Gastroesophageal sphincter (tissue), 3 donors: ENCODE measurements around the gene MINDY2.

Experiments
- CTCF ChIP-seq, 4 experiments: fragments of 200-600 bp in 2 of 4; fragments of 450-650 bp in 2 of 4; sonication (generic) in 1 of 4; IDR thresholded peaks; one replicate each; pipeline ENCODE4 v1.5.1; 2017 to 2019; ENCODE audit warnings: antibody characterized with exemption in 4 of 4, mild to moderate bottlenecking in 2 of 4, moderate library complexity in 2 of 4
- EP300 ChIP-seq: sonication (generic); formaldehyde crosslinking; IDR thresholded peaks from one replicate; pipeline ENCODE4 v1.6.1; 2017; ENCODE audit warnings: antibody characterized with exemption, mild to moderate bottlenecking
- POLR2A ChIP-seq, 2 donors: fragments of 450-650 bp; IDR thresholded peaks; one replicate each; pipeline ENCODE4 v1.6.1; 2017; ENCODE audit warnings: antibody characterized with exemption in 2 of 2, mild to moderate bottlenecking in 2 of 2, moderate library complexity in 1 of 2
- POLR2AphosphoS5 ChIP-seq: sonication (generic); formaldehyde crosslinking; IDR thresholded peaks from one replicate; pipeline ENCODE4 v1.6.1; 2017; ENCODE audit warnings: antibody characterized with exemption

DNA sequence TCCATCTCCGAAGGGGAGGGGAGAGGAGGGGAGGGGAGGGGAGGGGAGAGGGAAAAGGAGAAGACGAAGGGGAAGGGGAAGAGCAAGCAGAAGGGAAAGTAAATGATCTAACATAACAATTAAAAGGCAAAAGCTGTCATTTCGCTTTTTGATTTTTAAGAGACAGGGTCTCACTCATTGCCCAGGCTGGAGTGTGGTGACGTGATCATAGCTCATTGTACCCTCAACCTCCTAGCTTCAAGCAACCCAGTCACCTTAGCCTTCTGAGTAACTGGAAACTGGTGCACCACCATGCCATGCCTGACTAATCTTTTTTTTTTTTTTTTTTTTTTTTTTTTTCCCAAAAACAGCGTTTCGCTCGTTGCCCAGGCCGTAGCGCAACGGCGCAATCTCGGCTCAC is 44.2 kb upstream of the MINDY2 start:
- TF ChIP-seq CTCF (IDR thresholded peaks at IDR 0.05) (no peak), EP300 (no peak), POLR2A (IDR thresholded peaks at IDR 0.05) (no peak), POLR2AphosphoS5 (no peak)
